Esophagus muscularis mucosa (tissue), 4 donors: Measurements from ENCODE around the gene HDAC4. TPM values are rescaled to one million over a fixed set of nuclear protein-coding genes. Genes with fewer than 3 reads are reported as not detected.

Experiments
- DNase-seq: peaks from one replicate; pipeline ENCODE4 v3.0.0-alpha.2; 2017; ENCODE audit errors: extremely low spot score
- H3K27ac ChIP-seq, 4 donors: fragments of 200-600 bp; sonication (generic); replicated peaks in 1 of 4; 1 replicate in 3 of 4; 2 replicates in 1 of 4; pipeline ENCODE4 v1.5.1; 2016 to 2019; ENCODE audit warnings: mild to moderate bottlenecking in 1 of 4
- H3K27me3 ChIP-seq, 4 donors: fragments of 200-600 bp; sonication (generic); one replicate each; pipeline versions ENCODE4 v1.5.1 to v1.6.0; 2016 to 2019
- H3K36me3 ChIP-seq, 4 donors: fragments of 200-600 bp; sonication (generic); one replicate each; pipeline ENCODE4 v1.5.1; 2016 to 2019
- H3K4me1 ChIP-seq, 4 donors: fragments of 200-600 bp; sonication (generic); one replicate each; pipeline ENCODE4 v1.5.1; 2016 to 2019
- H3K4me3 ChIP-seq, 4 donors: fragments of 200-600 bp; sonication (generic); 1 replicate in 2 of 4; 2 replicates in 2 of 4; pipeline ENCODE4 v1.5.1; 2016 to 2019; ENCODE audit warnings: mild to moderate bottlenecking in 4 of 4, moderate library complexity in 1 of 4
- H3K9me3 ChIP-seq, 4 donors: fragments of 200-600 bp; sonication (generic); 1 replicate in 3 of 4; 2 replicates in 1 of 4; pipeline ENCODE4 v1.5.1; 2016 to 2019
- CTCF ChIP-seq, 3 experiments: fragments of 200-600 bp in 2 of 3; fragments of 450-650 bp in 1 of 3; sonication (generic) in 2 of 3; IDR thresholded peaks; one replicate each; pipeline ENCODE4 v1.5.1; 2017 to 2019; ENCODE audit warnings: antibody characterized with exemption in 3 of 3, mild to moderate bottlenecking in 2 of 3, moderate library complexity in 1 of 3
- EP300 ChIP-seq: sonication (generic); formaldehyde crosslinking; IDR thresholded peaks from one replicate; pipeline ENCODE4 v1.6.1; 2017; ENCODE audit warnings: antibody characterized with exemption
- POLR2A ChIP-seq: fragments of 450-650 bp; IDR thresholded peaks from one replicate; pipeline ENCODE4 v1.6.1; 2017; ENCODE audit warnings: antibody characterized with exemption, moderate library complexity, mild to moderate bottlenecking, low read depth
- POLR2AphosphoS5 ChIP-seq, 2 donors: sonication (generic); formaldehyde crosslinking; IDR thresholded peaks; one replicate each; pipeline ENCODE4 v1.6.1; 2017; ENCODE audit warnings: antibody characterized with exemption in 2 of 2
- WGBS: methylation state at CpG from one replicate; pipeline ENCODE4 v1.1.5; 2018; 5-methylcytosine and 5-hydroxymethylcytosine counted together
- intact Hi-C: fragments of 100-400 bp; cut with DNase I; formaldehyde crosslinking; loops from one replicate; pipeline ENCODE4 v1.15.1; 2023
- total RNA-seq, 4 donors: library from RNA; depleted of rRNA; stranded (reverse); fragments of >200 nt; gene quantifications; one replicate each; pipeline versions ENCODE4 v1.1.0 to v1.2.1, GENCODE V29; 2016

HDAC4 gene
- total RNA-seq, 4 donors from 2014 or later, result 59.4 to 119 (median 76.1) TPM

- Histone ChIP-seq H3K27ac (no peak overlapping the region), H3K27me3 (no peaks in the 10 kb centered on the region), H3K4me3 (no peak overlapping the region), H3K4me1 (no peaks in the 10 kb centered on the region), H3K36me3 (peaks cover 0 to 6% (median 3%) of the 10 kb centered on the region in 4 donors), H3K9me3 (no peaks in the 10 kb centered on the region)
- no peak for DNase-seq
- TF ChIP-seq EP300, result no peak
- TF ChIP-seq POLR2AphosphoS5 (IDR thresholded peaks at IDR 0.05), result no peak
- no peak for TF ChIP-seq POLR2A
- intact Hi-C loops, result no loop called here
- WGBS, result 93% methylated on average over 12 of the region's 12 CpGs
Measured at GRCh38 chr2:239043326-239043725, 357.5 kb downstream of the HDAC4 start.

GRCh38 chr2:239042551-239043320 lies 358.1 kb downstream of the HDAC4 start:
- TF ChIP-seq EP300, result no peak
- no peak for TF ChIP-seq CTCF (IDR thresholded peaks at IDR 0.05)
- TF ChIP-seq POLR2A, result no peak
- TF ChIP-seq POLR2AphosphoS5 (IDR thresholded peaks at IDR 0.05), result no peak
- DNase-seq, result no peak
- Histone ChIP-seq H3K4me1 (no peaks in the 10 kb centered on the region), H3K27me3 (no peaks in the 10 kb centered on the region), H3K9me3 (no peaks in the 10 kb centered on the region), H3K36me3 (peaks cover 0 to under 1% (median 0%) of the 10 kb centered on the region in 4 donors), H3K27ac (no peak overlapping the region), H3K4me3 (no peak overlapping the region)
- intact Hi-C loops, result no loop called here
- 78% methylated on average over 18 of the region's 18 CpGs for WGBS

- no peaks in the 10 kb centered on the region for H3K27me3 ChIP-seq
- 68% methylated on average over 10 of the region's 10 CpGs for WGBS
- H3K36me3 ChIP-seq, result no peaks in the 10 kb centered on the region
- no peaks in the 10 kb centered on the region for H3K4me1 ChIP-seq
- no peak for DNase-seq
- intact Hi-C loops, result no loop called here
- no peak overlapping the region for H3K4me3 ChIP-seq
- TF ChIP-seq CTCF (IDR thresholded peaks at IDR 0.05), result no peak
- TF ChIP-seq POLR2A, result no peak
- TF ChIP-seq POLR2AphosphoS5 (IDR thresholded peaks at IDR 0.05), result no peak
- TF ChIP-seq EP300, result no peak
- no peak overlapping the region for H3K27ac ChIP-seq
- no peaks in the 10 kb centered on the region for H3K9me3 ChIP-seq
Measured at GRCh38 chr2:239042046-239042445, 358.8 kb downstream of the HDAC4 start.

GRCh38 chr2:239041062-239041461 lies 359.8 kb downstream of the HDAC4 start:
- Histone ChIP-seq H3K9me3 (no peaks in the 10 kb centered on the region), H3K27ac (no peak overlapping the region), H3K4me1 (no peaks in the 10 kb centered on the region), H3K27me3 (no peaks in the 10 kb centered on the region), H3K36me3 (no peaks in the 10 kb centered on the region), H3K4me3 (no peak overlapping the region)
- no peak for DNase-seq
- 83% methylated on average over 14 of the region's 14 CpGs for WGBS
- intact Hi-C loops, result no loop called here
- TF ChIP-seq EP300 (no peak), CTCF (IDR thresholded peaks at IDR 0.05) (no peak), POLR2A (no peak), POLR2AphosphoS5 (IDR thresholded peaks at IDR 0.05) (no peak)

- H3K4me1 ChIP-seq, result peaks cover 0 to 6% (median 5%) of the 10 kb centered on the region in 4 donors
- H3K9me3 ChIP-seq, result no peaks in the 10 kb centered on the region
- H3K27me3 ChIP-seq, result no peaks in the 10 kb centered on the region
- DNase-seq, result no peak
- no peak for TF ChIP-seq CTCF (IDR thresholded peaks at IDR 0.05)
- no peak for TF ChIP-seq POLR2A
- no peak for TF ChIP-seq POLR2AphosphoS5 (IDR thresholded peaks at IDR 0.05)
- no peak for TF ChIP-seq EP300
- H3K27ac ChIP-seq, result no peak overlapping the region
- no peaks in the 10 kb centered on the region for H3K36me3 ChIP-seq
- 95% methylated on average over 11 of the region's 15 CpGs for WGBS
- intact Hi-C loops, result no loop called here
- no peak overlapping the region for H3K4me3 ChIP-seq
Measured at GRCh38 chr2:239040152-239040761, 360.6 kb downstream of the HDAC4 start.
